ENCODE results near the gene PALMD. TPM values are rescaled to one million over a fixed set of nuclear protein-coding genes. Genes with fewer than 3 reads are reported as not detected.

Gene PALMD
- total and polyA plus RNA-seq, 2 donors = 7.4 to 21.2 TPM

DNA sequence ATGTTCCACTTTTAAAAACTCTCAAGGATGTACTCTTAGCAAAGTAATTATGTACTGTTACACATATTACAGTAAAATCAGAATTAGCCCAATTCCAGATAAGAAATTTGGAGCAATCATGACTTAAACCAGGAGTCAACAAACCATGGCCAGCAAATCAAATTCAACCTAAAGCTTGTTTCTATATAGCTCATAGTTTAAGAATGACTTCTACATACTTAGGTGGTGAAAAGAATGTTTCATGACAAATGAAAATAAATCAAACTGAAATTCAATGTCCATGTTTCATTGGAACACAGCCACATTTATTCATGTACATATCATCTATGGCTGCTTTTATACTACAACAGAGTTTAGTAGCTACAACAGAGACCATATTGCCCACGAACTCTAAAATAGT, 85.5 kb downstream of the PALMD start:
- Histone ChIP-seq H3K4me3 (ENCODE audit: low read length in 2 of 2) (no peak overlapping the region), H3K9me3 (ENCODE audit: control insufficient read depth in 2 of 2, insufficient read depth in 1 of 2, low read length in 1 of 2) (no peaks in the 10 kb centered on the region), H3K27ac (ENCODE audit: low read depth in 1 of 2, low read length in 1 of 2) (no peak overlapping the region), H3K27me3 (ENCODE audit: control insufficient read depth in 2 of 2, insufficient read depth in 1 of 2, low read length in 1 of 2) (no peaks in the 10 kb centered on the region), H3K36me3 (ENCODE audit: control insufficient read depth in 2 of 2, insufficient read depth in 2 of 2, low read length in 1 of 2) (no peaks in the 10 kb centered on the region), H3K4me1 (ENCODE audit: control insufficient read depth in 2 of 2, insufficient read depth in 2 of 2, low read length in 2 of 2) (no peaks in the 10 kb centered on the region)
- 94% methylated on average over 1 of the region's 1 CpG for WGBS
- no peak for DNase-seq (ENCODE audit: low read depth in 6 of 9, low spot score in 9 of 9)

DNA sequence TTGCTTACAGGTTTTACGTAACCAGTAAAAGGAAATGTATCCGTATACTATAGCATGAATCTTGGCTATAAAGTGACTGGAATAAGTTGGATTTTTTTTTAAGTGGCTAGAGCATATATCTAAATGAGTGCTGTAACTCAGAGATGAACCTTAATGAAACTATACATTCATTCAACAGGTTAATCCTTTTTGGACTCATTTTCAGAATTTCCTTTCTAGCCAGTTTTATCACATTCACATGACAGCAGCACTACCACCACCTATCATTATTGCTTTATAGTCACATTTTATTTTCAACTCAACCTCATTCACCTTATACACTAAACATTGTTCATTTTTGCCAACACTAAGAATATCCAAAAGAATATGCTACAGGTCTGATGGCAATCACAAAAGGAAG, 89.9 kb downstream of the PALMD start:
- Histone ChIP-seq H3K4me3 (ENCODE audit: low read length in 2 of 2) (no peak overlapping the region), H3K4me1 (ENCODE audit: control insufficient read depth in 2 of 2, insufficient read depth in 2 of 2, low read length in 2 of 2) (no peaks in the 10 kb centered on the region), H3K27ac (ENCODE audit: low read depth in 1 of 2, low read length in 1 of 2) (no peak overlapping the region), H3K36me3 (ENCODE audit: control insufficient read depth in 2 of 2, insufficient read depth in 2 of 2, low read length in 1 of 2) (peaks cover 3 to 6% of the 10 kb centered on the region in 2 donors), H3K27me3 (ENCODE audit: control insufficient read depth in 2 of 2, insufficient read depth in 1 of 2, low read length in 1 of 2) (no peaks in the 10 kb centered on the region), H3K9me3 (ENCODE audit: control insufficient read depth in 2 of 2, insufficient read depth in 1 of 2, low read length in 1 of 2) (no peaks in the 10 kb centered on the region)
- WGBS = 79% methylated on average over 2 of the region's 2 CpGs
- no peak for DNase-seq (ENCODE audit: low read depth in 6 of 9, low spot score in 9 of 9)

DNA sequence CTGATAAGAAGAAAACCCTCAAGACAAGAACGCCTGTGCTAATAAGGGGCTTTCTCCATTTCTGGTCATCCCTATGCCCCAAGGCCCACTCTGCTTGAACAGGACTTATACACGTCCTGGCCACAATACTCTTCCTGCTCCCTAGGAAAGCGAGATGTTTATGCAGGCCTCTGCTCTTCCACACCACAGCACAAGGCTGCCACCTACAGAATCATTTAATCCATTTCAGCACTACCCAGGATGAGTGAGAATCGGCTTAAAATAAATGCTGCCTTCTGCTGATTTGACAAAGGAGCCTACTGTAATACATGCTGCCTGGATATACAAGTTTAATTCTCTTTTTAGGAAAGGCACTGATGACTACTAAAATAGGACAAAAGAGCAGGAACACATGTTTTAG, 91.1 kb downstream of the PALMD start:
- peak in 3 of 9 donors; percentile 2 to 33 (median 11) for DNase-seq (ENCODE audit: low read depth in 6 of 9, low spot score in 9 of 9)
- Histone ChIP-seq H3K27me3 (ENCODE audit: control insufficient read depth in 2 of 2, insufficient read depth in 1 of 2, low read length in 1 of 2) (no peaks in the 10 kb centered on the region), H3K36me3 (ENCODE audit: control insufficient read depth in 2 of 2, insufficient read depth in 2 of 2, low read length in 1 of 2) (peaks cover 3 to 6% of the 10 kb centered on the region in 2 donors), H3K4me1 (ENCODE audit: control insufficient read depth in 2 of 2, insufficient read depth in 2 of 2, low read length in 2 of 2) (no peaks in the 10 kb centered on the region), H3K9me3 (ENCODE audit: control insufficient read depth in 2 of 2, insufficient read depth in 1 of 2, low read length in 1 of 2) (no peaks in the 10 kb centered on the region), H3K27ac (ENCODE audit: low read depth in 1 of 2, low read length in 1 of 2) (no peak overlapping the region), H3K4me3 (ENCODE audit: low read length in 2 of 2) (no peak overlapping the region)
- 66% methylated on average over 4 of the region's 4 CpGs for WGBS

DNA sequence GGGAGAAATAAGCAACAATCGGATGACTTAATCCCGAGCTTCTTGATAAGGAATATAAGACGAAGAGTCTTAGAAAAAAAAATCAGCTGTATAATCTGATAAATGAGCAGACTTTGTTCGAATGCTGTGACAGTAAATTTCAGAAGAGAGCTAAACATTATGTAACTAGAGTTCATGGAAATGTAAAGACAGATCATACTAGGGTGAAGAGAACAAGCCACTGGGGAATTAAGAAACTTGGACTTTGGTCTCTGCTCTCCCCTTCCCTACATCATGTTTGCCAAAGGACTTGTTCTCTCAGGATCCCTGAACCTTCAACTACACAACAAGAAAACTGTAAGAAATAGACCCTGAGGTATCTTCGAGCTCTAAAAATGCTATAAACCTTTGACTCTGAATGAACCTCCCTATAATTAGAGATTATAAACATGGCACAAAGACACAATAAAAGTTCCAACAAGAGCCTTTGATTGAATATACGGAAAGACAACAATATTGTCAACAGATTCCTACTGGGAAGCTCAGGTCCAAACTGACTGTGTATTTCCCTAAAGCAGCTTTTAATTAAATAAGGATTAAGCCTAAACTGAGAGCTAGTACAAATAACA, 93.0 kb downstream of the PALMD start:
- Histone ChIP-seq H3K4me1 (ENCODE audit: control insufficient read depth in 2 of 2, insufficient read depth in 2 of 2, low read length in 2 of 2) (no peaks in the 10 kb centered on the region), H3K27me3 (ENCODE audit: control insufficient read depth in 2 of 2, insufficient read depth in 1 of 2, low read length in 1 of 2) (no peaks in the 10 kb centered on the region), H3K4me3 (ENCODE audit: low read length in 2 of 2) (no peak overlapping the region), H3K27ac (ENCODE audit: low read depth in 1 of 2, low read length in 1 of 2) (no peak overlapping the region), H3K9me3 (ENCODE audit: control insufficient read depth in 2 of 2, insufficient read depth in 1 of 2, low read length in 1 of 2) (no peaks in the 10 kb centered on the region), H3K36me3 (ENCODE audit: control insufficient read depth in 2 of 2, insufficient read depth in 2 of 2, low read length in 1 of 2) (peaks cover 3 to 6% of the 10 kb centered on the region in 2 donors)
- 85% methylated on average over 6 of the region's 6 CpGs for WGBS
- no peak for DNase-seq (ENCODE audit: low read depth in 6 of 9, low spot score in 9 of 9)

DNA sequence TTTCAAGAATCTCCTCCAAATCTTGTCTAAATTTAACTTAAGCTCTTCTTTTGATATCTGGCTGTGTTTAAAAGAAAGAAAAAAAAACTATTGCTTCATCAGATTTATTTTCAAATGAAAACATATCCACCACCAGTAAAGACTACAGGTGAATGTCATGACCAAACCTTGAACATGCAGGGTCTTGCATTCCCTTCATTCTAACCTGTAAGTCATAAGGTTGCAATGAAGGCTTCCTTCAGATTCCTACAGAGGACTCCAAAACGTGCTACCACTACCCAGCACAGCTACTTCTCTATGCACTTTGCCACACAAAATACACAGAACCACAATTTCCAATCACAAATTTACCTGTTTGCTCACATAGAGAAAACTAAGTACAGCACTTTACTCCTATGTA, 94.2 kb downstream of the PALMD start:
- Histone ChIP-seq H3K9me3 (ENCODE audit: control insufficient read depth in 2 of 2, insufficient read depth in 1 of 2, low read length in 1 of 2) (no peaks in the 10 kb centered on the region), H3K27me3 (ENCODE audit: control insufficient read depth in 2 of 2, insufficient read depth in 1 of 2, low read length in 1 of 2) (no peaks in the 10 kb centered on the region), H3K4me1 (ENCODE audit: control insufficient read depth in 2 of 2, insufficient read depth in 2 of 2, low read length in 2 of 2) (no peaks in the 10 kb centered on the region), H3K27ac (ENCODE audit: low read depth in 1 of 2, low read length in 1 of 2) (no peak overlapping the region), H3K4me3 (ENCODE audit: low read length in 2 of 2) (no peak overlapping the region), H3K36me3 (ENCODE audit: control insufficient read depth in 2 of 2, insufficient read depth in 2 of 2, low read length in 1 of 2) (peaks cover 3 to 6% of the 10 kb centered on the region in 2 donors)
- DNase-seq (ENCODE audit: low read depth in 6 of 9, low spot score in 9 of 9) = no peak
- 94% methylated on average over 1 of the region's 1 CpG for WGBS

Other genes with a start within 250 kb of the PALMD start
- 8.7 TPM for gene FRRS1, start 120.5 kb downstream of the PALMD start, total RNA-seq
- gene FRRS1, start 120.5 kb downstream of the PALMD start, polyA plus RNA-seq = 0.87 TPM
- 9.5 TPM for gene AGL, start 204.2 kb downstream of the PALMD start, total RNA-seq
- 12.0 TPM for gene AGL, start 204.2 kb downstream of the PALMD start, polyA plus RNA-seq